Parathyroid adenoma (tissue), 2 donors: Measurements from ENCODE around the gene TARDBP.

Source experiments
- H2AFZ ChIP-seq: fragments of 300-600 bp; sonication (generic); one replicate; pipeline ENCODE4 v1.7.0; 2017; ENCODE audit warnings: antibody characterized with exemption, mild to moderate bottlenecking
- H3K27ac ChIP-seq: fragments of 300-600 bp; sonication (generic); one replicate; pipeline ENCODE4 v1.7.0; 2017
- H3K27me3 ChIP-seq: fragments of 300-600 bp; sonication (generic); one replicate; pipeline ENCODE4 v1.7.0; 2017; ENCODE audit warnings: low read length; ENCODE audit not compliant: control insufficient read depth, insufficient read depth
- H3K36me3 ChIP-seq: fragments of 300-600 bp; sonication (generic); one replicate; pipeline ENCODE4 v1.7.0; 2017; ENCODE audit warnings: low read length; ENCODE audit not compliant: control insufficient read depth, insufficient read depth
- H3K4me1 ChIP-seq: fragments of 300-600 bp; sonication (generic); one replicate; pipeline ENCODE4 v1.7.0; 2017; ENCODE audit warnings: control low read depth
- H3K4me2 ChIP-seq: fragments of 300-600 bp; sonication (generic); one replicate; pipeline ENCODE4 v1.7.0; 2017; ENCODE audit warnings: low read length
- H3K4me3 ChIP-seq: fragments of 300-600 bp; sonication (generic); one replicate; pipeline ENCODE4 v1.7.0; 2017; ENCODE audit warnings: low read depth, low read length
- H3K79me2 ChIP-seq: fragments of 300-600 bp; sonication (generic); one replicate; pipeline ENCODE4 v1.7.0; 2017; ENCODE audit warnings: control low read depth
- H3K9ac ChIP-seq: fragments of 300-600 bp; sonication (generic); one replicate; pipeline ENCODE4 v1.7.0; 2017; ENCODE audit warnings: mild to moderate bottlenecking
- H3K9me3 ChIP-seq: fragments of 300-600 bp; sonication (generic); one replicate; pipeline ENCODE4 v1.7.0; 2017; ENCODE audit warnings: low read length; ENCODE audit not compliant: control insufficient read depth
- CTCF ChIP-seq: fragments of 300-600 bp; sonication (generic); IDR thresholded peaks from one replicate; pipeline ENCODE4 v1.7.0; 2017; ENCODE audit warnings: antibody characterized with exemption, mild to moderate bottlenecking
- donor health status: primary hyperparathyroidism.

Gene TARDBP

GRCh38 chr1:11065796-11066195 is 53.3 kb downstream of the TARDBP start:
- TF ChIP-seq CTCF, result no peak
- H3K27me3 ChIP-seq, result no peaks in the 10 kb centered on the region
- no peak overlapping the region for H3K27ac ChIP-seq
- no peak overlapping the region for H3K4me3 ChIP-seq
- H3K79me2 ChIP-seq, result no peaks in the 10 kb centered on the region
- no peaks in the 10 kb centered on the region for H3K36me3 ChIP-seq
- H3K9ac ChIP-seq, result no peak overlapping the region
- no peaks in the 10 kb centered on the region for H3K9me3 ChIP-seq
- no peaks in the 10 kb centered on the region for H3K4me1 ChIP-seq
- H2AFZ ChIP-seq, result no peak overlapping the region
- H3K4me2 ChIP-seq, result no peak overlapping the region

GRCh38 chr1:11067716-11068599 is 55.5 kb downstream of the TARDBP start:
- TF ChIP-seq CTCF, result no peak
- Histone ChIP-seq H3K9me3 (no peaks in the 10 kb centered on the region), H3K36me3 (no peaks in the 10 kb centered on the region), H3K4me1 (no peaks in the 10 kb centered on the region), H3K9ac (no peak overlapping the region), H3K27me3 (no peaks in the 10 kb centered on the region), H3K4me3 (no peak overlapping the region), H2AFZ (no peak overlapping the region), H3K4me2 (no peak overlapping the region), H3K27ac (no peak overlapping the region), H3K79me2 (no peaks in the 10 kb centered on the region)

GRCh38 chr1:11068600-11069473 is 56.4 kb downstream of the TARDBP start:
- H3K4me1 ChIP-seq, result no peaks in the 10 kb centered on the region
- H3K36me3 ChIP-seq, result no peaks in the 10 kb centered on the region
- no peak overlapping the region for H3K4me2 ChIP-seq
- H3K4me3 ChIP-seq, result no peak overlapping the region
- no peak overlapping the region for H3K9ac ChIP-seq
- H3K79me2 ChIP-seq, result no peaks in the 10 kb centered on the region
- no peaks in the 10 kb centered on the region for H3K27me3 ChIP-seq
- H2AFZ ChIP-seq, result no peak overlapping the region
- no peak for TF ChIP-seq CTCF
- H3K27ac ChIP-seq, result no peak overlapping the region
- H3K9me3 ChIP-seq, result no peaks in the 10 kb centered on the region

GRCh38 chr1:11070876-11071275 is 58.4 kb downstream of the TARDBP start:
- H3K27ac ChIP-seq, result no peak overlapping the region
- H3K36me3 ChIP-seq, result no peaks in the 10 kb centered on the region
- H3K9me3 ChIP-seq, result no peaks in the 10 kb centered on the region
- no peaks in the 10 kb centered on the region for H3K79me2 ChIP-seq
- H3K9ac ChIP-seq, result no peak overlapping the region
- H2AFZ ChIP-seq, result no peak overlapping the region
- TF ChIP-seq CTCF, result no peak
- H3K4me1 ChIP-seq, result no peaks in the 10 kb centered on the region
- no peak overlapping the region for H3K4me3 ChIP-seq
- no peaks in the 10 kb centered on the region for H3K27me3 ChIP-seq
- H3K4me2 ChIP-seq, result no peak overlapping the region
